ENCODE results near the gene UHMK1. TPM values are rescaled to one million over a fixed set of nuclear protein-coding genes. Genes with fewer than 3 reads are reported as not detected.
"Not testable (repeated sequence)": the region's sequence is repeated elsewhere in the genome, so short reads cannot be mapped to it uniquely, and the experiment has no call there.

The UHMK1 gene
- total RNA-seq, 1 donor from 2014 or later, result 20.7 TPM

- H3K9me3 ChIP-seq (replicated peaks), result no peaks in the 10 kb centered on the region
- peaks cover 54% of the 10 kb centered on the region for H3K4me1 ChIP-seq
- intact Hi-C loops (cut with micrococcal nuclease), result no loop called here
Measured at GRCh38 chr1:162565460-162565859, 67.8 kb downstream of the UHMK1 start.

DNA sequence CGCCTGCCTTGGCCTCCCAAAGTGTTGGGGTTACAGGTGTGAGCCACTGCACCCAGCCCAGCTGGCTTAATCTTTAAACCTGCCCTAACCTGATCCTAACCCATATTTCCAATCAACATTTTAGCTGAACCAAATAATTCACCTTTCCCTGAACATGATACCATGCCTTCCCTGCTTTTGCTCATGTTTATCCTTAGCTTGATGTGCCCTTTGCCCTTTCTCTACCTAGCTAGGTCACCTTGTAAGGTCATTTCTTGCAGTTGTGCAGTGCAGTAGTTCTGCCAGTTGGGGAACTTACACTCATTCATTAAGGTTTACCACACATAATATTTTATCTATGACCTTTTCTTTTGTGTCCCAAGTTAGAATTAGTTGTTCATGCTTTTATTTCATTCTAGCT, 69.3 kb downstream of the UHMK1 start:
- Histone ChIP-seq H3K4me1 (peaks cover 57% of the 10 kb centered on the region), H3K9me3 (replicated peaks) (no peaks in the 10 kb centered on the region), H3K27me3 (ENCODE audit: low read depth) (no peaks in the 10 kb centered on the region), H3K36me3 (peaks cover 28% of the 10 kb centered on the region), H3K27ac (replicated peaks) (no peak overlapping the region), H3K4me3 (no peak overlapping the region)
- intact Hi-C loops (cut with micrococcal nuclease), result no loop called here
- TF ChIP-seq, protein P1, sequence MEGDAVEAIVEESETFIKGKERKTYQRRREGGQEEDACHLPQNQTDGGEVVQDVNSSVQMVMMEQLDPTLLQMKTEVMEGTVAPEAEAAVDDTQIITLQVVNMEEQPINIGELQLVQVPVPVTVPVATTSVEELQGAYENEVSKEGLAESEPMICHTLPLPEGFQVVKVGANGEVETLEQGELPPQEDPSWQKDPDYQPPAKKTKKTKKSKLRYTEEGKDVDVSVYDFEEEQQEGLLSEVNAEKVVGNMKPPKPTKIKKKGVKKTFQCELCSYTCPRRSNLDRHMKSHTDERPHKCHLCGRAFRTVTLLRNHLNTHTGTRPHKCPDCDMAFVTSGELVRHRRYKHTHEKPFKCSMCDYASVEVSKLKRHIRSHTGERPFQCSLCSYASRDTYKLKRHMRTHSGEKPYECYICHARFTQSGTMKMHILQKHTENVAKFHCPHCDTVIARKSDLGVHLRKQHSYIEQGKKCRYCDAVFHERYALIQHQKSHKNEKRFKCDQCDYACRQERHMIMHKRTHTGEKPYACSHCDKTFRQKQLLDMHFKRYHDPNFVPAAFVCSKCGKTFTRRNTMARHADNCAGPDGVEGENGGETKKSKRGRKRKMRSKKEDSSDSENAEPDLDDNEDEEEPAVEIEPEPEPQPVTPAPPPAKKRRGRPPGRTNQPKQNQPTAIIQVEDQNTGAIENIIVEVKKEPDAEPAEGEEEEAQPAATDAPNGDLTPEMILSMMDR (IDR thresholded peaks at IDR 0.05; ENCODE audit: borderline replicate concordance), result no peak
- no peak for DNase-seq

More at GRCh38 chr1:162565460-162565859, 67.8 kb downstream of the UHMK1 start:
- Histone ChIP-seq H3K4me3 (no peak overlapping the region), H3K27me3 (ENCODE audit: low read depth) (no peaks in the 10 kb centered on the region), H3K27ac (replicated peaks) (no peak overlapping the region), H3K36me3 (peaks cover 28% of the 10 kb centered on the region)
- DNase-seq, result no peak
- TF ChIP-seq, protein P1 (IDR thresholded peaks at IDR 0.05; ENCODE audit: borderline replicate concordance), result no peak

DNA sequence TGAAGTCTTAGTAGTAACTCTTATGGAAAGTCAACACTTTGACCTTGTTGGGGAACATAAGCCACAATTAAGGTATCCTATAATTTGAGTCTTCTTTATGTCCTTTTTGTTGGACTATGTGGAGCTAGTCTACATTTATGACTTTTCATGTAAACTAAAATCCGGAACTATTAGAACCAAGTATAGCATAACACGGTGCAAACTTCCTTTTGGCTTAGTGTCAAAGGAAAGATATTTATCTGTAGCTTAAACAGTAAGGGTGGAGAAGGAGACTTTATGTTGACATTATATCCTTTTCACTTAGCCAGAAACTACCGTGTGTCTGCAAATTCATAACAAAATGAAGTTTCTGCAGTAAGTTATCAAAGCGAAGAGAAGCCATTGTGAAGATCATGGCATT, 71.2 kb downstream of the UHMK1 start:
- no peak for DNase-seq
- Histone ChIP-seq H3K4me3 (no peak overlapping the region), H3K27me3 (ENCODE audit: low read depth) (no peaks in the 10 kb centered on the region), H3K4me1 (peaks cover 58% of the 10 kb centered on the region), H3K9me3 (replicated peaks) (no peaks in the 10 kb centered on the region), H3K36me3 (peaks cover 28% of the 10 kb centered on the region), H3K27ac (replicated peaks) (no peak overlapping the region)
- intact Hi-C loops (cut with micrococcal nuclease), result no loop called here
- TF ChIP-seq, protein P1 (IDR thresholded peaks at IDR 0.05; ENCODE audit: borderline replicate concordance), result no peak

DNA sequence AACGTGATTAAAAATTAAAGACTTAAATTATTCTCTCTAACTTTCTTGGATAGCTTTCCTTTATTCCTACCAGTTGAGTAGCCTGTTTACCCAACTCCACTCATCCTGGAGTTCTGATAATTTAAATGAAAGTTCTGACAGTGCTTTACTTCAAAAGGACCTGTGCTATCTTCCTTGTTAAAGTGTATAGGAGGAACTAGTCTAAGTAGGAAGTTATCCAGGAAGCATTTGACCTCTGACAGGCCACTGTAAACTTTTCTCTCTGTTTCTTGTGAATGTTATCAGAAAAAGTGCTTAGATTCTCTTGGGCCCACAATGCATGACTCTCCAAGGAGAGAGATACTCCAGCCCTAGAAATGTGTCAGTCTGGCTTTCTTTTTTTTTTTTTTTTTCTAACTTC, 73.1 kb downstream of the UHMK1 start:
- no peak for DNase-seq
- Histone ChIP-seq H3K4me3 (no peak overlapping the region), H3K9me3 (replicated peaks) (no peaks in the 10 kb centered on the region), H3K27ac (replicated peaks) (no peak overlapping the region), H3K27me3 (ENCODE audit: low read depth) (no peaks in the 10 kb centered on the region), H3K36me3 (peaks cover 28% of the 10 kb centered on the region), H3K4me1 (peaks cover 46% of the 10 kb centered on the region)
- TF ChIP-seq, protein P1 (IDR thresholded peaks at IDR 0.05; ENCODE audit: borderline replicate concordance), result no peak
- intact Hi-C loops (cut with micrococcal nuclease), result no loop called here

- H3K27me3 ChIP-seq (ENCODE audit: low read depth); DNase-seq; H3K4me3 ChIP-seq; intact Hi-C loops (cut with micrococcal nuclease); H3K27ac ChIP-seq (replicated peaks); H3K9me3 ChIP-seq (replicated peaks): not testable (repeated sequence)
- peaks cover 46% of the 10 kb centered on the region for H3K4me1 ChIP-seq
- peaks cover 25% of the 10 kb centered on the region for H3K36me3 ChIP-seq
Measured at GRCh38 chr1:162571121-162571520, 73.5 kb downstream of the UHMK1 start.

DNA sequence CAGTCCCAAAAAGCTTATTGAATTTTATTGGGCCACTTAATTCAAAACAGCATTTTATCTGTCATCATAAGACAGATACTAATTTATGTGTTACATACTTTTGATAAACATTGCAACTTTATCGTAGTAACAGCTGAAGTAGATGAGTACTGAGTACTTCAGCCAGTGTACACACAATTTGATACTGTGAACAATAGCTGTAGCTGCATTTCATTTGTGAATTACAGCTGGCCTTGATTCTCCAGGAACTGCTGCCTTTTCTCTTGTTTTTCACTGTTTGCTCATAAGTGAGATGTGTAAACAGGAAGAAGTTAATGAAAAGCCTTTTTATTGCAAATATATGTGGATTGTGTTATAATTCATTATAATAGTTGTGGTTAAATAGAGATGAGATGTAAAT, 74.1 kb downstream of the UHMK1 start:
- no peak for DNase-seq
- Histone ChIP-seq H3K4me1 (peaks cover 46% of the 10 kb centered on the region), H3K4me3 (no peak overlapping the region), H3K27ac (replicated peaks) (no peak overlapping the region), H3K9me3 (replicated peaks) (no peaks in the 10 kb centered on the region), H3K27me3 (ENCODE audit: low read depth) (no peaks in the 10 kb centered on the region), H3K36me3 (peaks cover 21% of the 10 kb centered on the region)
- TF ChIP-seq, protein P1 (IDR thresholded peaks at IDR 0.05; ENCODE audit: borderline replicate concordance), result no peak
- intact Hi-C loops (cut with micrococcal nuclease), result no loop called here

Data from left ventricle myocardium inferior (tissue), 1 donor.